NT2/D1 (cell line): Measurements from ENCODE around the gene LRRC49.

Experiments used
- DNase-seq: peaks from one replicate; pipeline ENCODE4 v3.0.0-alpha.2; 2011; ENCODE audit warnings: low read depth, low spot score
- H3K27me3 ChIP-seq: 2 replicates; pipeline ENCODE4 v1.6.0; 2011; ENCODE audit warnings: mild to moderate bottlenecking; ENCODE audit not compliant: insufficient read length, insufficient read depth
- H3K36me3 ChIP-seq: 2 replicates; pipeline ENCODE4 v1.6.1; 2011; ENCODE audit warnings: mild to moderate bottlenecking, low read length, mixed read lengths; ENCODE audit not compliant: insufficient read depth, insufficient read length
- H3K4me1 ChIP-seq: 2 replicates; pipeline ENCODE4 v1.5.1; 2011; ENCODE audit not compliant: insufficient read depth, insufficient read length
- H3K4me3 ChIP-seq: 2 replicates; pipeline ENCODE4 v1.5.1; 2011; ENCODE audit warnings: low read depth; ENCODE audit not compliant: insufficient read length
- H3K9ac ChIP-seq: 2 replicates; pipeline ENCODE4 v1.6.0; 2011; ENCODE audit warnings: low read depth; ENCODE audit not compliant: insufficient read length
- H3K9me3 ChIP-seq: 2 replicates; pipeline ENCODE4 v1.5.1; 2011; ENCODE audit warnings: mild to moderate bottlenecking, low read length; ENCODE audit not compliant: insufficient read depth
- SUZ12 ChIP-seq: IDR thresholded peaks from 2 replicates; pipeline ENCODE4 v1.6.1; 2011; ENCODE audit not compliant: insufficient read length, insufficient read depth; ENCODE audit errors: extremely low read depth
- YY1 ChIP-seq: IDR thresholded peaks from 2 replicates; pipeline ENCODE4 v1.6.1; 2011; ENCODE audit not compliant: insufficient read length, insufficient read depth
- ZNF274 ChIP-seq: IDR thresholded peaks from 2 replicates; pipeline ENCODE4 v1.6.1; 2011; ENCODE audit warnings: mild to moderate bottlenecking, low read depth, low read length

Gene LRRC49

GRCh38 chr15:70955151-70955550 lies 62.5 kb downstream of the LRRC49 start:
- Histone ChIP-seq H3K4me3 (no peak overlapping the region), H3K36me3 (no peaks in the 10 kb centered on the region), H3K27me3 (no peaks in the 10 kb centered on the region), H3K4me1 (no peaks in the 10 kb centered on the region), H3K9me3 (0 out of 2 replicates have a peak, but pooled peaks cover 4% of the 10 kb centered on the region), H3K9ac (no peak overlapping the region)
- TF ChIP-seq YY1: no peak
- TF ChIP-seq SUZ12: no peak
- no peak for TF ChIP-seq ZNF274
- no peak for DNase-seq

GRCh38 chr15:70956201-70956995 lies 63.8 kb downstream of the LRRC49 start:
- no peaks in the 10 kb centered on the region for H3K36me3 ChIP-seq
- DNase-seq: no peak
- no peaks in the 10 kb centered on the region for H3K4me1 ChIP-seq
- H3K9ac ChIP-seq: no peak overlapping the region
- TF ChIP-seq ZNF274: no peak
- no peak for TF ChIP-seq YY1
- no peak for TF ChIP-seq SUZ12
- H3K27me3 ChIP-seq: no peaks in the 10 kb centered on the region
- H3K4me3 ChIP-seq: no peak overlapping the region
- 0 out of 2 replicates have a peak, but pooled peaks cover 9% of the 10 kb centered on the region for H3K9me3 ChIP-seq

- Histone ChIP-seq H3K9me3 (0 out of 2 replicates have a peak, but pooled peaks cover 9% of the 10 kb centered on the region), H3K9ac (no peak overlapping the region), H3K4me1 (no peaks in the 10 kb centered on the region), H3K27me3 (no peaks in the 10 kb centered on the region), H3K36me3 (no peaks in the 10 kb centered on the region), H3K4me3 (no peak overlapping the region)
- DNase-seq: no peak
- no peak for TF ChIP-seq SUZ12
- no peak for TF ChIP-seq YY1
- TF ChIP-seq ZNF274: no peak
These were observed 69.5 kb downstream of the LRRC49 start for GRCh38 chr15:70962084-70962483.

GRCh38 chr15:70963199-70963598 lies 70.6 kb downstream of the LRRC49 start:
- TF ChIP-seq YY1 (no peak), SUZ12 (no peak), ZNF274 (no peak)
- no peak for DNase-seq
- Histone ChIP-seq H3K4me3 (no peak overlapping the region), H3K9me3 (0 out of 2 replicates have a peak, but pooled peaks cover 9% of the 10 kb centered on the region), H3K36me3 (no peaks in the 10 kb centered on the region), H3K9ac (no peak overlapping the region), H3K27me3 (no peaks in the 10 kb centered on the region), H3K4me1 (no peaks in the 10 kb centered on the region)

- TF ChIP-seq ZNF274 (no peak), SUZ12 (no peak), YY1 (no peak)
- Histone ChIP-seq H3K9ac (no peak overlapping the region), H3K4me3 (no peak overlapping the region), H3K4me1 (no peaks in the 10 kb centered on the region), H3K9me3 (0 out of 2 replicates have a peak, but pooled peaks cover 9% of the 10 kb centered on the region), H3K27me3 (no peaks in the 10 kb centered on the region), H3K36me3 (no peaks in the 10 kb centered on the region)
- DNase-seq: no peak
These were observed 71.4 kb downstream of the LRRC49 start for GRCh38 chr15:70964058-70964457.

GRCh38 chr15:70964686-70965085 lies 72.1 kb downstream of the LRRC49 start:
- H3K27me3 ChIP-seq: no peaks in the 10 kb centered on the region
- TF ChIP-seq ZNF274 (no peak), YY1 (no peak), SUZ12 (no peak)
- 0 out of 2 replicates have a peak, but pooled peaks cover 9% of the 10 kb centered on the region for H3K9me3 ChIP-seq
- H3K9ac ChIP-seq: no peak overlapping the region
- no peak for DNase-seq
- H3K4me3 ChIP-seq: no peak overlapping the region
- no peaks in the 10 kb centered on the region for H3K36me3 ChIP-seq
- H3K4me1 ChIP-seq: no peaks in the 10 kb centered on the region

- Histone ChIP-seq H3K4me1 (no peaks in the 10 kb centered on the region), H3K36me3 (no peaks in the 10 kb centered on the region), H3K27me3 (no peaks in the 10 kb centered on the region), H3K9me3 (no peaks in the 10 kb centered on the region), H3K4me3 (no peak overlapping the region), H3K9ac (no peak overlapping the region)
- TF ChIP-seq YY1 (no peak), SUZ12 (no peak), ZNF274 (no peak)
- no peak for DNase-seq
These were observed 75.0 kb downstream of the LRRC49 start for GRCh38 chr15:70967646-70968045.
